ENCODE results near the gene TDG. TPM values are rescaled to one million over a fixed set of nuclear protein-coding genes. Genes with fewer than 3 reads are reported as not detected.

TDG gene
- total RNA-seq = 10 to 100 TPM in 3 of 6 donors, 1 to 10 TPM in 3; 5.8 to 13.8 (median 8.1) TPM
- polyA plus RNA-seq = 10 to 100 TPM in 1 of 2 donors, 1 to 10 TPM in 1; 8.5 to 11.5 TPM

- intact Hi-C loops (cut with DNase I) = no loop called here
- WGBS, 2 donors = 4 to 5% methylated on average over 64 of the region's 64 CpGs
- peaks cover 6 to 29% (median 9%) of the 10 kb centered on the region in 3 donors for H3K4me1 ChIP-seq
These were observed at the start of gene TDG for GRCh38 chr12:103965590-103966504. TSS of gene TDG (plus strand) at chr12:103965872. CDS start at chr12:103966038, 166 bp downstream.

GRCh38 chr12:103917873-103918272 is 47.8 kb upstream of the TDG start:
- no peaks in the 10 kb centered on the region for H3K9me3 ChIP-seq
- no peak overlapping the region for H3K4me3 ChIP-seq
- FAIRE-seq (no peak), ATAC-seq (no peak), DNase-seq (no peak)
- no peaks in the 10 kb centered on the region for H3K4me1 ChIP-seq
- 72 to 86% methylated on average over 3 of the region's 3 CpGs for WGBS, 2 donors
- no peaks in the 10 kb centered on the region for H3K27me3 ChIP-seq
- no peak for TF ChIP-seq CTCF (IDR thresholded peaks at IDR 0.05)
- intact Hi-C loops (cut with DNase I) = no loop called here
- H3K36me3 ChIP-seq = no peaks in the 10 kb centered on the region
- no peak overlapping the region for H3K27ac ChIP-seq

More at GRCh38 chr12:103965590-103966504, at the start of gene TDG:
- TF ChIP-seq CTCF (IDR thresholded peaks at IDR 0.05) = no peak
- Histone ChIP-seq H3K36me3 (no peaks in the 10 kb centered on the region), H3K27ac (peak within 1 kb of the TSS; percentile 90 to 94 (median 92)), H3K9me3 (no peaks in the 10 kb centered on the region), H3K27me3 (no peaks in the 10 kb centered on the region), H3K4me3 (peak within 1 kb of the TSS; percentile 67 to 97 (median 81))
- ATAC-seq (peak; percentile 96 to 99 (median 98)), FAIRE-seq (no peak), DNase-seq (peak; percentile 95 to 98 (median 96))

GRCh38 chr12:103924761-103925641 is 40.7 kb upstream of the TDG start:
- no peaks in the 10 kb centered on the region for H3K9me3 ChIP-seq
- no peaks in the 10 kb centered on the region for H3K36me3 ChIP-seq
- no peaks in the 10 kb centered on the region for H3K4me1 ChIP-seq
- ATAC-seq (no peak), FAIRE-seq (no peak), DNase-seq (no peak)
- H3K4me3 ChIP-seq = no peak overlapping the region
- no peak overlapping the region for H3K27ac ChIP-seq
- TF ChIP-seq CTCF (IDR thresholded peaks at IDR 0.05) = no peak
- H3K27me3 ChIP-seq = no peaks in the 10 kb centered on the region
- intact Hi-C loops (cut with DNase I) = no loop called here
- WGBS, 2 donors = 81 to 82% methylated on average over 9 of the region's 9 CpGs

GRCh38 chr12:103928682-103929045 is 37.0 kb upstream of the TDG start:
- Histone ChIP-seq H3K27ac (peak overlapping the region; percentile 79 to 94 (median 88)), H3K27me3 (no peaks in the 10 kb centered on the region), H3K36me3 (peaks cover 0 to 11% (median 4%) of the 10 kb centered on the region in 3 donors), H3K4me1 (peaks cover 6 to 20% (median 19%) of the 10 kb centered on the region in 3 donors), H3K4me3 (peak overlapping the region in 3 of 4 donors; percentile 22 to 72 (median 66)), H3K9me3 (no peaks in the 10 kb centered on the region)
- no peak for DNase-seq
- intact Hi-C loops (cut with DNase I) = no loop called here
- no peak for TF ChIP-seq CTCF (IDR thresholded peaks at IDR 0.05)
- ATAC-seq = no peak
- no peak for FAIRE-seq
- 47 to 53% methylated on average over 12 of the region's 12 CpGs for WGBS, 2 donors

Measured in pancreas (tissue), 10 donors.